Activated CD4-positive, alpha-beta T cell treated with anti-CD3 and anti-CD28 coated beads, Interleukin-2, amount 50 U/mL, for 48 hours (primary cell): ENCODE results near the gene TBL2.
"Not testable (repeated sequence)": the region's sequence is repeated elsewhere in the genome, so short reads cannot be mapped to it uniquely, and the experiment has no call there.

Experiments
- DNase-seq, 2 experiments: peaks; one replicate each; pipeline ENCODE4 v3.0.0-alpha.2; 2020

Gene TBL2

GRCh38 chr7:73569042-73569608 lies 9.3 kb downstream of the TBL2 start:
- DNase-seq = no peak

- DNase-seq = no peak
Measured at GRCh38 chr7:73567846-73568685, 10.3 kb downstream of the TBL2 start.

GRCh38 chr7:73567140-73567539 lies 11.2 kb downstream of the TBL2 start:
- DNase-seq = no peak

- DNase-seq = not testable (repeated sequence)
Measured at GRCh38 chr7:73566431-73566830, 11.9 kb downstream of the TBL2 start.

GRCh38 chr7:73565675-73566340 lies 12.6 kb downstream of the TBL2 start:
- DNase-seq = no peak

GRCh38 chr7:73560109-73560835 lies 18.1 kb downstream of the TBL2 start:
- no peak for DNase-seq

- DNase-seq = peak; percentile 72 to 76
Measured at GRCh38 chr7:73557397-73558257, 20.8 kb downstream of the TBL2 start, which contains the start of gene BCL7B. BCL7B (minus strand) TSS chr7:73557690; CDS start chr7:73557578, 112 bp downstream.

- DNase-seq = peak; percentile 90 to 93
Measured at GRCh38 chr7:73557108-73557396, 21.3 kb downstream of the TBL2 start.

- no peak for DNase-seq
Measured at GRCh38 chr7:73556208-73557107, 21.9 kb downstream of the TBL2 start.

GRCh38 chr7:73555411-73555982 lies 22.9 kb downstream of the TBL2 start:
- DNase-seq = no peak

- not testable (repeated sequence) for DNase-seq
Measured at GRCh38 chr7:73550093-73550492, 28.3 kb downstream of the TBL2 start.

GRCh38 chr7:73549176-73549575 lies 29.2 kb downstream of the TBL2 start:
- no peak for DNase-seq

- no peak for DNase-seq
Measured at GRCh38 chr7:73547841-73548240, 30.5 kb downstream of the TBL2 start.

- no peak for DNase-seq
Measured at GRCh38 chr7:73544678-73545077, 33.7 kb downstream of the TBL2 start.

GRCh38 chr7:73541722-73542121 lies 36.7 kb downstream of the TBL2 start:
- no peak for DNase-seq

- no peak for DNase-seq
Measured at GRCh38 chr7:73539709-73540108, 38.7 kb downstream of the TBL2 start.

- not testable (repeated sequence) for DNase-seq
Measured at GRCh38 chr7:73538510-73538909, 39.9 kb downstream of the TBL2 start.

- DNase-seq = no peak
Measured at GRCh38 chr7:73537051-73537450, 41.3 kb downstream of the TBL2 start.

GRCh38 chr7:73536479-73536878 lies 41.9 kb downstream of the TBL2 start:
- no peak for DNase-seq

- not testable (repeated sequence) for DNase-seq
Measured at GRCh38 chr7:73535918-73536317, 42.5 kb downstream of the TBL2 start.

GRCh38 chr7:73533742-73534141 lies 44.6 kb downstream of the TBL2 start:
- DNase-seq = no peak
